Body of pancreas (tissue), 4 donors: ENCODE data around the gene INPP5J. TPM values are rescaled to one million over a fixed set of nuclear protein-coding genes. Genes with fewer than 3 reads are reported as not detected.

ENCODE experiments used
- ATAC-seq: fragments of 150-250 bp; one replicate; pipeline ENCODE4 v1.9.1; 2016
- DNase-seq, 4 donors: peaks; one replicate each; pipeline ENCODE4 v3.0.0-alpha.2; 2019
- H3K27ac ChIP-seq, 4 donors: fragments of 200-600 bp; sonication (generic); 1 replicate in 3 of 4; 2 replicates in 1 of 4; pipeline versions ENCODE4 v1.5.1 to v1.6.1; 2016 to 2019; ENCODE audit warnings: mild to moderate bottlenecking in 1 of 4, mixed read lengths in 1 of 4, moderate library complexity in 1 of 4
- H3K27me3 ChIP-seq, 2 donors: fragments of 200-600 bp; sonication (generic); one replicate each; pipeline ENCODE4 v1.6.0; 2016; ENCODE audit warnings: mild to moderate bottlenecking in 1 of 2
- H3K36me3 ChIP-seq, 2 donors: fragments of 200-600 bp; sonication (generic); replicated peaks in 1 of 2; 2 replicates each; pipeline ENCODE4 v1.5.1; 2016; ENCODE audit warnings: low read depth in 2 of 2; ENCODE audit not compliant: insufficient read depth in 1 of 2
- H3K4me1 ChIP-seq: fragments of 200-600 bp; sonication (generic); one replicate; pipeline ENCODE4 v1.6.0; 2016
- H3K4me3 ChIP-seq, 2 donors: fragments of 200-600 bp; sonication (generic); 1 replicate in 1 of 2; 2 replicates in 1 of 2; pipeline ENCODE4 v1.5.1; 2016 to 2019
- H3K9me3 ChIP-seq, 3 donors: fragments of 200-600 bp; sonication (generic); 1 replicate in 2 of 3; 2 replicates in 1 of 3; pipeline ENCODE4 v1.5.1; 2016
- POLR2A ChIP-seq, 3 donors: fragments of 450-650 bp; IDR thresholded peaks; one replicate each; pipeline ENCODE4 v1.6.1; 2016; ENCODE audit warnings: antibody characterized with exemption in 3 of 3, mild to moderate bottlenecking in 2 of 3
- WGBS, 2 donors: methylation state at CpG; one replicate each; pipeline ENCODE4 v1.1.5; 2017; 5-methylcytosine and 5-hydroxymethylcytosine counted together
- intact Hi-C: fragments of 100-400 bp; cut with DNase I; formaldehyde crosslinking; loops from one replicate; pipeline ENCODE4 v1.15.1; 2023
- total RNA-seq, 2 donors: library from RNA; depleted of rRNA; stranded (reverse); fragments of >200 nt; gene quantifications; one replicate each; pipeline ENCODE4 v1.1.0, GENCODE V29; 2016
- TF ChIP-seq, protein P1 (sequence below), 7 experiments: fragments of 450-650 bp in 4 of 7; fragments of 200-600 bp in 3 of 7; sonication (generic) in 3 of 7; IDR thresholded peaks; one replicate each; pipeline ENCODE4 v1.5.1; 2016 to 2019; ENCODE audit warnings: antibody characterized with exemption in 7 of 7

The INPP5J gene
- total RNA-seq, 2 donors from 2014 or later, result 16.1 to 17.8 TPM

DNA sequence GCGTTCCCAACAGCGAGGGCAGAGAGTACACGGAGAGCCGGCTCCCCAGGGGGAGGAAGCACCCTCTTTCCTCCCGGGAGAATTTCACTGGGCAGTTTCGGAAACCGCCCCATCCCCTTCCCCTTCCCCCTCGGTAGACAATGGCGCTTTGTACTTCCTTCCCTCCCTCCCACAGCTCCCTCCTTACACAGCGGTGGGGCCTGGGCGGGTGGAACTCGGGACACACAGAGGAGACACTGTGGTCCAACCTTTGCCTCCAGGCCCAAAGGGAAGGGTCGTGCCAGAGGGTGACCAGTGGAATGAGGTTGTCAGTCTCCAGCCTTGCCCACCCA lies 37.3 kb upstream of the INPP5J start:
- TF ChIP-seq, protein P1, sequence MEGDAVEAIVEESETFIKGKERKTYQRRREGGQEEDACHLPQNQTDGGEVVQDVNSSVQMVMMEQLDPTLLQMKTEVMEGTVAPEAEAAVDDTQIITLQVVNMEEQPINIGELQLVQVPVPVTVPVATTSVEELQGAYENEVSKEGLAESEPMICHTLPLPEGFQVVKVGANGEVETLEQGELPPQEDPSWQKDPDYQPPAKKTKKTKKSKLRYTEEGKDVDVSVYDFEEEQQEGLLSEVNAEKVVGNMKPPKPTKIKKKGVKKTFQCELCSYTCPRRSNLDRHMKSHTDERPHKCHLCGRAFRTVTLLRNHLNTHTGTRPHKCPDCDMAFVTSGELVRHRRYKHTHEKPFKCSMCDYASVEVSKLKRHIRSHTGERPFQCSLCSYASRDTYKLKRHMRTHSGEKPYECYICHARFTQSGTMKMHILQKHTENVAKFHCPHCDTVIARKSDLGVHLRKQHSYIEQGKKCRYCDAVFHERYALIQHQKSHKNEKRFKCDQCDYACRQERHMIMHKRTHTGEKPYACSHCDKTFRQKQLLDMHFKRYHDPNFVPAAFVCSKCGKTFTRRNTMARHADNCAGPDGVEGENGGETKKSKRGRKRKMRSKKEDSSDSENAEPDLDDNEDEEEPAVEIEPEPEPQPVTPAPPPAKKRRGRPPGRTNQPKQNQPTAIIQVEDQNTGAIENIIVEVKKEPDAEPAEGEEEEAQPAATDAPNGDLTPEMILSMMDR (IDR thresholded peaks at IDR 0.05), result no peak
- TF ChIP-seq POLR2A (IDR thresholded peaks at IDR 0.05), result peak in 1 of 3 donors; percentile 23
- no peaks in the 10 kb centered on the region for H3K9me3 ChIP-seq
- peak overlapping the region in 1 of 2 donors; percentile 4 for H3K4me3 ChIP-seq
- no peaks in the 10 kb centered on the region for H3K27me3 ChIP-seq
- ATAC-seq, result peak; percentile 8
- peaks cover 56% of the 10 kb centered on the region for H3K4me1 ChIP-seq
- intact Hi-C loops, result loop anchor here (5.0 kb wide), 1 partner anchor 143 kb away; no protein-coding TSS in a partner anchor
- peak; percentile 43 to 63 (median 58) for DNase-seq
- H3K36me3 ChIP-seq, result peaks cover 0 to 13% of the 10 kb centered on the region in 2 donors
- H3K27ac ChIP-seq, result peak overlapping the region; percentile 60 to 97 (median 92)
- 21 to 68% methylated on average over 13 of the region's 13 CpGs for WGBS, 2 donors

DNA sequence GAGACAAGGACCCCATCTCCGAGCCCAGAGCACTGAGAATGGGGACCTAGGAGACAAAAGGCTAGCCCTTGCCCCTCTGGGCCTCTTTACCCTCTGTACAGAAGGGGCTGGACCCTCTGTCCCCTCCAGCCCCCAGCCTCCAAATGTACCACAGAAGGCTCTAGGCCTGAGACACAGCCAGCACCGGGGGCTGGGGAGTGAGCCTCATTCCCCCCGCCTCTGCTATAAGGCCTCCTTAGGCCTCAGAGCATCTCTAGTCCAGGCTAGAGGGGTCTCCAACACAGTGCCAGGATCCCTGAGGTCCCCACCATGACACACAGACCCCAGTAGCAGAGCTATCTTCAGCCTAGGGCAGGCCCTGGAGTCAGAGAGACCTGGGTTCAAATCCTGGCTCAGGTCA lies 36.8 kb upstream of the INPP5J start:
- DNase-seq (no peak), ATAC-seq (no peak)
- peaks cover 54% of the 10 kb centered on the region for H3K4me1 ChIP-seq
- no peaks in the 10 kb centered on the region for H3K9me3 ChIP-seq
- H3K27ac ChIP-seq, result peak overlapping the region; percentile 60 to 97 (median 92)
- peaks cover 0 to 13% of the 10 kb centered on the region in 2 donors for H3K36me3 ChIP-seq
- no peak overlapping the region for H3K4me3 ChIP-seq
- TF ChIP-seq POLR2A (IDR thresholded peaks at IDR 0.05), result no peak
- TF ChIP-seq, protein P1 (IDR thresholded peaks at IDR 0.05), result no peak
- WGBS, 2 donors, result 75 to 90% methylated on average over 1 to 3 of the region's 3 CpGs
- no peaks in the 10 kb centered on the region for H3K27me3 ChIP-seq
- intact Hi-C loops, result loop anchor here (5.0 kb wide), 1 partner anchor 144 kb away; no protein-coding TSS in a partner anchor

DNA sequence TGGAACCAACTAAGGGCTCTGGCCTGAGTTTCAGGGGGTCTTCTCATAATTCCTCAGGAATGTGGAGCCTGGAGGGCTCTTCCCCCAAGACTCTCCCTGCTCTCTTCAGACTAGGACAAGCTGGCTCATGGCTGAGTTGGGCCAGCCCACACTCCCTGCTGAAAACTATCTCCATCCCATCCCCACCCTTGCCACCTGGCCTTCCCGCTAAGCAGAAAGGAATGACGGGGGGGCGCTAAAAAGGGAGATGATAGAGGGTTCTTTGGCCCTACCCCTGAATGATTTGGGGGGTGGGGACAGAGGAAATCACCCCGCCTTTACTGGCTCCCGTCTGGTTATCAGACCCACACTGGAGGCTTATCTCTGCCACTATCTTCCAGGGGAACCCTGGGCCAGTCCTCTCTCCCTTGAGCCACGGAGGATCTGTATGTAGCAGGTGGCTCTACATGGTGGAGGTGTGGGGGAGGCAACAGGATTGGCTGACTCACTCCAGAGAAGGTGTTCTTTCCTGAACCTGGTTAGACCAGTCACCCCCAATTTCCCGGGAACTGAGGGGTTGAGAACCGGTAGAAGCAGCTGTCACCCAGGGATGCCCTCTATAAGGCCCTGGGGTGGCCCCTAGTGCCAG lies 35.9 kb upstream of the INPP5J start:
- TF ChIP-seq, protein P1 (IDR thresholded peaks at IDR 0.05), result no peak
- no peak for TF ChIP-seq POLR2A (IDR thresholded peaks at IDR 0.05)
- WGBS, 2 donors, result 39 to 49% methylated on average over 6 to 8 of the region's 8 CpGs
- Histone ChIP-seq H3K36me3 (peaks cover 0 to 19% of the 10 kb centered on the region in 2 donors), H3K4me1 (peaks cover 49% of the 10 kb centered on the region), H3K27me3 (no peaks in the 10 kb centered on the region), H3K4me3 (no peak overlapping the region), H3K27ac (peak overlapping the region in 2 of 4 donors; percentile 23 to 97), H3K9me3 (no peaks in the 10 kb centered on the region)
- ATAC-seq (no peak), DNase-seq (no peak)
- intact Hi-C loops, result loop anchor here (5.0 kb wide), 1 partner anchor 145 kb away; no protein-coding TSS in a partner anchor

DNA sequence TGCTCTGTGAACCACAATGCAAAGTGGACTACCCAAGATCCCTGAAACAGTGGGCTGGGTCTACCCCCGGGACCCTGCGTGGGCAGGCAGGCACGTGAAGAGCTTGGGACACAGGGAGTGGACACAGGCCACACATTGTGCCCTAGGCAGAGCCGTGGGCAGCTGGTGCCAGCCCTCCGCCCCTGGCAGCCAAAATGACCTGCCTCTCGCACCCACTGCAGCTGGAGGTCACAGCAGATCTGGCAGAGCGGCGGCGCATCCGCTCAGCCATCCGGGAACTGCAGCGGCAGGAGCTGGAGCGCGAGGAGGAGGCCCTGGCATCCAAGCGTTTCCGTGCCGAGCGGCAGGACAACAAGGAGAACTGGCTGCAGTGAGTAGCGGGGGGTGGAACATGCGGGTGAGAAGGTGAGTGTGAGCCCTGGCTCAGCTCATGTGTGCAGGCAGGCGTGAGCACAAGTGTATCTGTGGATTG lies 35.0 kb upstream of the INPP5J start:
- peaks cover 0 to 19% of the 10 kb centered on the region in 2 donors for H3K36me3 ChIP-seq
- no peaks in the 10 kb centered on the region for H3K9me3 ChIP-seq
- H3K27me3 ChIP-seq, result no peaks in the 10 kb centered on the region
- WGBS, 2 donors, result 94 to 95% methylated on average over 12 to 21 of the region's 21 CpGs
- H3K27ac ChIP-seq, result no peak overlapping the region
- DNase-seq, result no peak
- H3K4me1 ChIP-seq, result peaks cover 40% of the 10 kb centered on the region
- H3K4me3 ChIP-seq, result no peak overlapping the region
- no peak for ATAC-seq
- no peak for TF ChIP-seq POLR2A (IDR thresholded peaks at IDR 0.05)
- TF ChIP-seq, protein P1 (IDR thresholded peaks at IDR 0.05), result no peak
- intact Hi-C loops, result loop anchor here (5.0 kb wide), 1 partner anchor 145 kb away; no protein-coding TSS in a partner anchor
